Measurements from ENCODE around the gene ATF6. TPM values are rescaled to one million over a fixed set of nuclear protein-coding genes. Genes with fewer than 3 reads are reported as not detected.

ATF6 gene
- total RNA-seq, 3 donors from 2014 or later, result 31.0 to 56.1 (median 34.1) TPM

DNA sequence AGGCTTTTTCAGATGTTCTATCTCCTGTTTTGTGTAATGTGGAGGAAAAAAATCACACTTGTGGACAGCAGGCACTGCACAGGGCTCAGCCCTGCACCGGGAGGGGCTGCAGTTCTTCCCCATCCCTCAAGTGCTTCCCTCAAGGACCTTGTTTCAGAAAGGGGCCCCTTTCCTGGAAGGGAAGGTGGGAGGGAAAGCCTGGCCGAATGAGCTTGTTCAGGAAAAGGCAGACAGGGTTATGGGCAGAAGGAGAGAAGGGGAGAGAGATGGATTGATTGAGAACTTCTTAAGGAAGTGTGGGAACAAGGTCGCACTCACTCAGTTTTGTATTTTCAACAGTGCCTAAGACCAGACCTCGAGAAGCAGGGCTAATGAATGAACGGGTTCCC is 216.4 kb downstream of the ATF6 start:
- Histone ChIP-seq H3K4me1 (no peaks in the 10 kb centered on the region), H3K36me3 (no peaks in the 10 kb centered on the region), H3K9me3 (peaks cover 3 to 6% of the 10 kb centered on the region in 2 donors), H3K27me3 (no peaks in the 10 kb centered on the region), H3K4me3 (no peak overlapping the region), H3K27ac (no peak overlapping the region)
- intact Hi-C loops (cut with DNase I; ENCODE audit: low total_unique reads), result no loop called here
- no peak for DNase-seq (ENCODE audit: low spot score in 2 of 2)
- TF ChIP-seq POLR2AphosphoS5 (IDR thresholded peaks at IDR 0.05), result no peak
- TF ChIP-seq CTCF (IDR thresholded peaks at IDR 0.05), result no peak
- no peak for TF ChIP-seq POLR2A (IDR thresholded peaks at IDR 0.05)

GRCh38 chr1:161982917-161983316 is 216.8 kb downstream of the ATF6 start:
- H3K4me3 ChIP-seq, result no peak overlapping the region
- peaks cover 7 to 10% of the 10 kb centered on the region in 2 donors for H3K9me3 ChIP-seq
- no peak overlapping the region for H3K27ac ChIP-seq
- intact Hi-C loops (cut with DNase I; ENCODE audit: low total_unique reads), result no loop called here
- no peaks in the 10 kb centered on the region for H3K36me3 ChIP-seq
- no peaks in the 10 kb centered on the region for H3K4me1 ChIP-seq
- H3K27me3 ChIP-seq, result no peaks in the 10 kb centered on the region
- DNase-seq (ENCODE audit: low spot score in 2 of 2), result no peak
- TF ChIP-seq CTCF (IDR thresholded peaks at IDR 0.05), result no peak
- no peak for TF ChIP-seq POLR2A (IDR thresholded peaks at IDR 0.05)
- TF ChIP-seq POLR2AphosphoS5 (IDR thresholded peaks at IDR 0.05), result no peak

DNA sequence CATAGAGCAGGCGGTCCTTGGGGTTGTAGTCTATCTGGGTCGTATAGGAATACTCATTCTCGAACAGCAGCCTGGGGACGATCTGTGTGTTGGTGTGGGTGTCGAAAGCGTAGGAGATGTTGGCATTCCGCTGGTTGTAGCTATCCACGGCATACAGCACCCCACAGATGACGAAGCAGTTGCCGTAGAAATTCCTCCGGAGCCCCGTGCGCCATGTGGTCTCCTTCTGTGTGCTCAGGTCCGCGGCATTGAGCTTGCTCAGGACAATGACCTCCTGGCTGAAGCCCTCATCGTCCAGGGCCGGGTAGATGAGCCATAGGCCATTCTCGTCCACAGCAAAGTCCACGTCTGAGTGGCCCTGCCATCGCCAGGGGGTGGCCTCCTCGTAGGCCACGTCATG is 217.6 kb downstream of the ATF6 start:
- no peaks in the 10 kb centered on the region for H3K27me3 ChIP-seq
- intact Hi-C loops (cut with DNase I; ENCODE audit: low total_unique reads), result no loop called here
- H3K27ac ChIP-seq, result no peak overlapping the region
- peaks cover 7 to 12% of the 10 kb centered on the region in 2 donors for H3K9me3 ChIP-seq
- no peaks in the 10 kb centered on the region for H3K36me3 ChIP-seq
- no peaks in the 10 kb centered on the region for H3K4me1 ChIP-seq
- no peak for TF ChIP-seq POLR2AphosphoS5 (IDR thresholded peaks at IDR 0.05)
- no peak for TF ChIP-seq POLR2A (IDR thresholded peaks at IDR 0.05)
- TF ChIP-seq CTCF (IDR thresholded peaks at IDR 0.05), result no peak
- no peak for DNase-seq (ENCODE audit: low spot score in 2 of 2)
- no peak overlapping the region for H3K4me3 ChIP-seq

DNA sequence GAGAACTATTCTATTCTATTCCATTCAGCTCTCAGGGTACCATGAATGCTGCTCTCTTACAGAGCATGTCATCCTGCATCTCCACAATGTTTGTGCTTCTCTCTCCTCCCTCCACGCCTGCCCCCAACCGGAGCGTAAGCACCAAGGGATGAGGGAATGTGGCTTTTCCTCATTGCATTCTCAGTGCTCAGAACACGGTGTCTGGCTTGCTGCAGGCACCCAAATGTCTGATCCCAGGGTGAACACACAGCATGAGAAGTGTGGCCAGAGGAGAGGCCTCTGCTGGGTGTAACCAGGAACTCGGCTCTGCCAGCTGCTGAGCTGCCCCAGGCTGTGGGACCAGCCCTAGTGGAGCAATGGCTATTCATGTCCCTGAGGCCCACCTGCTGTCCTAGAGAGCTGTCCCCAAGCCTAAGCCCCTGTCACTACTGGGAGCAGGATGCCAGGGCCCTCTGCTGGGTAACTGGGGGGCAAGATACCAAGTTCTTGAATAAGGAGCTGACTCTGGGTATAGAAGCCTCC is 219.2 kb downstream of the ATF6 start:
- Histone ChIP-seq H3K4me3 (no peak overlapping the region), H3K27me3 (no peaks in the 10 kb centered on the region), H3K9me3 (peaks cover 7 to 12% of the 10 kb centered on the region in 2 donors), H3K36me3 (no peaks in the 10 kb centered on the region), H3K27ac (no peak overlapping the region), H3K4me1 (no peaks in the 10 kb centered on the region)
- intact Hi-C loops (cut with DNase I; ENCODE audit: low total_unique reads), result no loop called here
- TF ChIP-seq CTCF (IDR thresholded peaks at IDR 0.05) (no peak), POLR2A (IDR thresholded peaks at IDR 0.05) (no peak), POLR2AphosphoS5 (IDR thresholded peaks at IDR 0.05) (no peak)
- DNase-seq (ENCODE audit: low spot score in 2 of 2), result no peak

DNA sequence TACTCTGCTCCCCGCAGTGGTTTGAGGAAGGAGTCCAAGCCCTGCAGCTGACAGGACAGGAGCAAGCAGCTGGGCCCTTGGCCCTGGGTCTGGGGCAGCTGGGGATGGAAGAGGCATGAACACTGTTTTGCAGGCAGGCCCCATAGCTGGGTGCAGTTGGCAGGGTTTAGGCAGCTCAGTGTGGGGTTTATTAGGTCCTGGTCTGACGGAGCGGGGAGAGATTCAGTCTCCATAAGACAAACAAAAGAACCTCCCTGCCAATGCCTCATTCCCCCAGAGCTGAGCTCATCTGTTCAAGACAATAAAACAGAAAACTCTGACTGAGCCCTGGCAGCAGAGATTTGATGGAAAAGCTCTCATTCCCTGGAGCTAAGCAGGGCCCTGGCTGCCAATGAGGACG is 220.2 kb downstream of the ATF6 start:
- no peak for TF ChIP-seq POLR2AphosphoS5 (IDR thresholded peaks at IDR 0.05)
- TF ChIP-seq POLR2A (IDR thresholded peaks at IDR 0.05), result no peak
- TF ChIP-seq CTCF (IDR thresholded peaks at IDR 0.05), result no peak
- no peaks in the 10 kb centered on the region for H3K4me1 ChIP-seq
- H3K4me3 ChIP-seq, result no peak overlapping the region
- no peak for DNase-seq (ENCODE audit: low spot score in 2 of 2)
- H3K9me3 ChIP-seq, result peaks cover 7 to 12% of the 10 kb centered on the region in 2 donors
- intact Hi-C loops (cut with DNase I; ENCODE audit: low total_unique reads), result no loop called here
- no peak overlapping the region for H3K27ac ChIP-seq
- H3K36me3 ChIP-seq, result no peaks in the 10 kb centered on the region
- H3K27me3 ChIP-seq, result no peaks in the 10 kb centered on the region

Data from breast epithelium (tissue), 4 donors.